ENCODE measurements around the gene NOD1.
A peak's percentile ranks its signal among the peaks of the same experiment; 100 is the strongest.
"Not testable (repeated sequence)": the region's sequence is repeated elsewhere in the genome, so short reads cannot be mapped to it uniquely, and the experiment has no call there.

Gene NOD1

DNA sequence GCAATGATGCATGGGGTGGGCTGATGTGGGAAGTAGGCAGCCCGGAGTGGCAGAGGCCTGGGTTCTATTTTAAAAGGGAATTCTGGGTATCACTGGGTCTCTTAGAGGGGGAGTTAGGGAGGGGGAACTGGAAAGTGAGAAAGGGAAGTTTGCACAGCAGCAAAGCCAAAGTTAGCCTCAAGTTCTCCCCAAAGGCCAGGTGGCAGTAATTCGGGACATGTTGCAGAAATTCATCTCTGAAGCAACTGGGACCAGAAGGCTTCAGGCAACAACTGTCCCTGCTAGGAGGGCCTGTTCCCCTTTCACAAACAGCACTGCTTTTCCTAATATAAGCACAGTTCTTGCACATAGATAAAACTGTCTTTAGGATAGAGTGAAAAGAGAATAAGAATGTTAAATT is 67.4 kb downstream of the NOD1 start:
- peak; percentile 22 for DNase-seq

DNA sequence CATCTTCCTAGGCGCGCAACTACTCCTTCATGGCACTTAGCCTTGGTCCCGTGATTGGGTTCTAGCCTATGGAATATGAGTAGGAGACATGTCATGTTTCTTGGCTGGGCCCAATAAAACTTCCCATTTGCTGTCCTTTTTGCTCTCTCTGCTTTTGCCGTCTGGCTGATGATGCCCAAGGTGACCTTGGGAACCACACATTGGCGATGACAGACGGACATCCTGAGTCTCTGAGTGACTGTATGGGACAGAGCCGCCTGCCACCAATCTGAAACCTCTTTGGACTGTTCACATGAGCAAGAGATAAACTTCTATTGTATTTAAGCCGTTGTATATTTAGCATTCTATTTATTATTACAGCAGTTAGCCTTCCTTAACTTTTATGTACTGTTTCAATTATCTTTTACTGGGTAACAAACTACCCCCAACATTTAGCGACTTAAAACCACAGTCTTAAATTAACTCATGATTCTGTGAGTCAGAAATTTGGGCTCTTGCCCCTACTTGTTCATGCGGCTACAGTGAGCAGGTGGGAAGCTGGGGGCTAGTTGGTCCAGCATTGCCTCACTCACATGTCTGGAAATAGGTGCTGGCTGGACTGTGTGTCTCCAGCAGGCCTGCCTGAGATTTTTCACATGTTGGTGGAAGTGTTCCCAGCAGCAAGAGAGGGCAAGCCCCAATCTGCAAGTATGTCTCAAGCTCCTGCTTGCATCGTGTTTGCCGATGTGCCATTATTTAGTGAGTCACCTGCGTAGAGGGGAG is 71.7 kb downstream of the NOD1 start:
- no peak for DNase-seq

DNA sequence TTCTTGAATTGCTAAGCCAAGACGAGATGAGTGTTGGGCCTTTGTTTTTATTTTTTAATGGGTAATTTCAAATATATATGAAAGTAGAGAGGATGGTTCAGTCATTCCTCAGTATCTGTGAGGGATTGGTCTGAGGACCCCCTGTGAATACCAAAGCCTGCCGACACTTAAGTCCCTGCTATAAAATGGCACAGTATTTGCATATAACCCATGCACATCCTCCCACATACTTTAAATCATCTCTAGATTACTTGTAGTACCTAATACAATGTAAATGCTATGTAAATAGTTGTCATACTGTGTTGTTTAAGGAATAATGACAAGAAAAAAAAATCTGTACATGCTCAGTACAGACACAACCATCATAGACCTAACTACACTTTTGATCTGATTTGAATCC is 73.4 kb downstream of the NOD1 start:
- no peak for DNase-seq

DNA sequence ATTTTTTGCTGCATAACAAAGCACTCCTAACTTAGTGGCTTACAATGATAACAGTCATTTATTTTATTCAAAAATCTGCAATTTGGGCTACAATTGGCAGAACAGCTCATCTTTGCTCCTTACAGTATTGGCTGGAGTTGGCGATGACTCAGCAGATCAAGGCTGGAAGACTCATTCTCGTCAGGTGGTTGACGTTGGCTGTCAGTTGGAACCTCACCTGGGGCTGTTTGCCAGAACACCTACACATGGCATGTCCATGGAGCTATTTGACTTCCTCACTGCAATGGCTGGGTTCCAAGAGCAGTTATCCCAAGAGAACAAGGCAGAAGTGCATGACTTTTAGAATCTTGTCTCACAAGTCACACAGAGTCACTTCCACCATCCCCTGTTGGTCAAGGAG is 75.1 kb downstream of the NOD1 start:
- DNase-seq, result no peak

DNA sequence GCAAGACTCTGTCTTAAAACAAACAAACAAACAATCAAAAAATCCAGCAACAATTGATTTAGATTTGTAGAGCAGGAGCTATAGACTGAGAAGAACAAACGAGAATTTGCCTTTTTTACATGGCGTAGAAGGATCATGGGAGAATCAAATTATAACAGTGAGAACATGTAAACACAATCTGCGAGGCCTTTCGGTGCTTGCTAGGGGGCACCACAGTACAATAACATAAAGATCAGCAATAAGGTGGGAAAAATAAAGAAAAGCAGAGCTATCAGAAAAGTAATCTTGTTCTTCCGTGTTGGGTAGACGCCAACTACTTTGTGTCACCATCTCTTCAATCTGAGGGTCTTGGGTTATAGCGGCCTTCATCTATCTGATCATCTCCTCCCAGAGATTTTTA is 82.2 kb downstream of the NOD1 start:
- DNase-seq, result no peak

DNA sequence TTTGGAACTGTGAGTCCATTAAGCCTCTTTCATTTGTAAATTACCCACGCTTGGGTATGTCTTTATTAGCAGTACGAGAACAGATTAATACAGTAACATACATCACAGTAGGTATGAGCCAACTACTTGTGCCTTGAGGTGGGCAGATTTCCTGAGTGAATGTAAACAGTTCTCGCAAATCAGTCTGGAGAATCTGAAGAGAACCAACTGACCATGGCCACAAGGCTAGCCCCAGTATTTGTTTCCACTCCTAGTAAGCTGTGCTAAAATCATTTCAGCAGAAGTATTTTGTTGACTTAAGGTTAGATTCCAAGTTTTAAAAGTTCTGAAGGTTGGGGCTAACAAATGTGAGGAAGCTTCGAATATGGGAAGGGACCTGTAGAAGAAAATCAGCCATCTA is 82.9 kb downstream of the NOD1 start:
- DNase-seq, result no peak

DNA sequence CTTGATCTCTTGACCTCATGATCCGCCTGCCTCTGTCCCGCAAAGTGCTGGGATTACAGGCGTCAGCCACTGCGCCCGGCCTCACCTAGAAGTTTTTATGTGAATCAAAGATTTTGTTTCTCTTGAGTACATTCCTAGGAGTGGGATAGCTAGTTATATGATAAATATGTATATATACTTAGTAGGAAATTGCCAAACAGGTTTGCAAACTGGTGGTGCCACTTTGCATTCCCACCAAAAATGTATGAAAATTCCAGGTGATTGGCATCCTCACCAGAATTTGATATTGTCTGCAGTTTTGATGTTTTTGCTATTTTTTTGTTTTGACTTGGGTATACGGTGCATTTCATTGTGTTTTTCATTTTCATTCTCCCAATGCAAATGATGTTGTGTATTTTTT is 86.8 kb downstream of the NOD1 start:
- no peak for DNase-seq

DNA sequence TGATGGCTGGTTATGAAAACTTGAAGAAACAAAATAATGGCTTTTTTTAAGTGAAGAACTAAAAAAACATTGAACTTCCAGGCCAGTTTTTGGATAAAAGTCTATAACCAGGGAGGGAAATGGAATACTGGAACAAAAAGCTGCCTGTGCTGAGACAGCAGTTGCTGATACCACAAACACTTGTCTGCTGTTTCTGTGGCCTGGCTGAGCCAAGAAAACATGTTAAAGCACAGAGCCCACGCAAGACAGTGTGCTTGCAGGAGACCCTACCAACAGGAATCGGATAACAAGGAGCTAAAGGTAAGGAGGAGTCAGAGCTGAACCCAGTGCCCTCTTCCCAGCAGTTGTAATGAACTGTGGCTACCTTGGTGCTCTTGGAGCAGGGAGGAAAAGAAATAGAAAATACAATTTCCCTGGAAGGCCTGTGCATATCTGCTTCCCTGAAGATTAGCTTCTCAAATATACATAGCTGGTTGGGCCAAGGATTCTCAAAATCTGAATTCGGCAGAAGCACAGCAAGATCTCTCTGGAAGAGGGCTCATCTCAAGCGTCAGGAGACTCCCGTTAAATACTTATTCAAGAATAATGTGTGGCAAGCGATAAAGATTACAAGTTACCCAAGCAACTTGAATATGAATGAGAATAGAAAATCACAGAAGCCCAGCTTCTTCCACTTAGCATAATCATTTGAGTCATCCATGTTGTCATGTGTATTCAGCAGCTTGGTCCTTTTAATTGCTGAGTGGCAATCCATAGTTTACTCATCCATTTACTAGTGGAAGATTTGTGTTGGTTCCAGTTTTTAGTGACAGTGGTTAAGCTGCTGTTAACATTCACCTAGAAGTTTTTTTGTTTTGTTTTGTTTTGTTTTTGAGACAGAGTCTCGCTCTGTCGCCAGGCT is 87.6 kb downstream of the NOD1 start:
- DNase-seq, result no peak

DNA sequence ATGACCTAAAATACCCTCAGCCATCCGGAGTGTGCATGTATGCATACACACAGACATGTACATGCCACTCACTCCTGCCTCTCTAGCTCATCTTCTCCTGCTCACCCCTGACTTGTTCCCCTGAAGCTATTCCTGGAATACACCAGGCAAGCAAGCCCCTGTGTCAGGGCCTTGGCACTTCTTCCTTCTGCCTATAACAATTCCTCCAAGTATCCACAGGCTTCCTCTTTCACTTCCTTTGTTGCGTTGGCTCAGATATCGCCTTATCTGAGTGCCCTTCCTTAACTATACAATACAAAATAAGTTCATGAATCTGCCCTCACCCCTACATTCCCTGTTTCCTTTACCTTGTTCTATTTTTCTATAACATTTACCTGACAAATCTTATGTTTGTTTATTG is 88.8 kb downstream of the NOD1 start:
- no peak for DNase-seq

DNA sequence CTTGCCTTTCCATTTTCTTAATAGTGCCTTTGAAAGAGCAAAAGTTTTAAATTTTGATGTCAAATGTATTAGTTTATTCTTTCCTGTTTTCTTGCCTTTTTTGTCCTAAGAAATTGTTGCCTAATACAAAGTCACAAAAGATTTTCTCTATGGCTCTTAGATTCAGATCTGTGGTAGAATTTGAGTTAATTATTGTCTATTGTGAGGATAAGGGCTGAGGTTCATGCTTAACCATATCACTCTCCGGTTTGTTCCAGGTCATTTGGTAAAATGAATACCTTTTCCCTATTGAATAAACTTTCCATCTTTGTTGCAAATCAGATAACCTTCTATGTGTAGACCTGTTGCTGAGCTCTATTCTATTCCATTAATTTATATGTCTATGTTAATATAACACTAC is 96.0 kb downstream of the NOD1 start:
- no peak for DNase-seq

DNA sequence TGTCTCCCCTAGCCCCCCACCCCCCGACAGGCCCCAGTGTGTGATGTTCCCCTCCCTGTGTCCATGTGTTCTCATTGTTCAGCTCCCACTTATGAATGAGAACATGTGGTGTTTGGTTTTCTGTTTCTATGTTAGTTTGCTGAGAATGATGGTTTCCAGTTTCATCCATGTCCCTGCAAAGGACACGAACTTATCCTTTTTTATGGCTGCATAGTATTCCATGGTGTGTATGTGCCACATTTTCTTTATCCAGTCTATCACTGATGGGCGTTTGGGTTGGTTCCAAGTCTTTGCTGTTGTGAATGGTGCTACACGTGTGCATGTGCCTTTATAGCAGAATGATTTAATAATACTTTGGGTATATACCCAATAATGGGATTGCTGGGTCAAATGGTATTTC is 97.8 kb downstream of the NOD1 start:
- not testable (repeated sequence) for DNase-seq

DNA sequence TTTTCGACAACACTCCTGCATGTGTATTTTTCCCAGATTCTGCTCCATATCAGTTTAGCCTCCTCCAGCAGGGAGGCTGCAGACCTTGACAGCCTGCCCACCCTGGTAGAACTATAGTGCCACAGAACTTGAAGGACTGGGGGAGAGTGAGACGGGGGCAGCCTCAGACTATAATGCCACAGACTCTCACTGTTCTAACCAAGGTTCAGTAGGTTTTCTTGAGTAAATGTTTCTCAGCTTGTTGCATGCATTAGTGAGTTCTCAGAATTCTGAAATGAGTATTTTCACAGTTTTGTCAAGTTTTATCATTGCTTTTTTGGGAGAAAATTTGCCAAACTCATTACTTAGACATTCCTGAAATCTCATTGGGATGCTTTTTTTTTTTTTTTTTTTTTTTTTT is 98.3 kb downstream of the NOD1 start:
- DNase-seq, result no peak

DNA sequence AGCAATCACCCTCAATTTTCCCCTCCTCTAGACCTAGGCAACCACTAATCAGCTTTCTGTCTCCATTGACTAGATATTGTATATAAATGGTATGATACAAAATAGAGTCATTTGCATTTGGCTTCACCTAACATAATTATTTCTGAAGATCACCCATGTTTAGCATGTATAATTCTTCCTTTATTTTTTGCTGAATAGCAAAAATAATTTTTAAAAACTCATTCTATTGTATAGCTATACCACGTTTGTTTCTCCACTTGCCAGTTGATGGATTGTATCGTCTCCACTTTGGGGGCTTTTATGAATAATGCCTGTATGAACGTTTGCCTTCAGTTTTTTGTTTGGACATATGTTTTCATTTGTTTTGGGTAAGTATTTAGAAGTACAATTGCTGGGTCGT is 98.8 kb downstream of the NOD1 start:
- DNase-seq, result no peak

DNA sequence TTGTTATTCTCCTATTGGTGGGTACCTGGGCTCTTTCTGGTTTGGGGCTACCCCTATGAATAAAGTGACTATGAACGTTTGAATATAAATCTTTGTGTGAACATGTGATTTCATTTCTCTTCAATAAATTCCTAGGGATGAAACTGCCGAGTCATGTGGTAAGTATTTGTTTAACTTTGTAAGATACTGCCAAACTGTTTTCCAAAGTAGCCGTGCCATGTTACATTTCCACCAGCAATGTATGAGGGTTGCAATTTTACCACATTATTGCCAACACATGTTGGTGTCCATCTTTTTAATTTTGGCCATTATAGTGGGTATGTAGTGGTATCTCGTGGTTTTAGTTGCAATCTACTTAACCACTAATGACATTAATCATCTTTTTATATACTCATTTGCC is 99.5 kb downstream of the NOD1 start:
- DNase-seq, result no peak

DNA sequence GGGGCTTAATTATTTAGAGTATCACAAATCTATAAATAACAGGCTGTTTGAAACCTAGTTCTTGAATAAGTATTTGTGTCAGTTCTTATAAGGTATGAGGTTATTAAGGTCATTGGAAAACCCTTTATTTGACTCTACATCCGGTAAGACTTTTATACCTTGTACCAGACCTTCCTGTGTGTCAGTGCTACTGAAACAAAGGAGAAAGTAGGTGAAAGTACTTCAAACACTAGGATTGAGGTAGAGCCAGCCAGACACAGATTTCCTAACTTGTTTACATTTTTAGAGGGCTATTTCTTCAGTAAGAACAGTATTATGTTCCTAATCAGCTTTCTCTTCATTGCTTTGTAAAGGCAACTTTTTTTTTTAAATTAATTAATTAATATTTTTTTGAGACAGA is 100.3 kb downstream of the NOD1 start:
- DNase-seq, result no peak
